Erythroblast (primary cell): ENCODE data around the gene ARHGEF40.

Source experiments
- DNase-seq, 2 experiments: peaks; one replicate each; lab custom pipeline; 2025; lab: John Stamatoyannopoulos, UW
- GATA1 ChIP-seq: IDR thresholded peaks from 2 replicates; pipeline ENCODE4 v1.6.1; 2011; ENCODE audit warnings: low read depth, mild to moderate bottlenecking, control low read depth, low read length, moderate library complexity
- POLR2A ChIP-seq: IDR thresholded peaks from 2 replicates; pipeline ENCODE4 v1.6.1; 2011; ENCODE audit warnings: mild to moderate bottlenecking, low read length

ARHGEF40 gene

GRCh38 chr14:21057803-21058675 is 12.1 kb upstream of the ARHGEF40 start, which contains the start of gene RNASE8:
TSS of gene RNASE8 (plus strand) at chr14:21057822. CDS start at chr14:21057893, 71 bp downstream.
- TF ChIP-seq GATA1 = no peak
- no peak for TF ChIP-seq POLR2A
- DNase-seq = no peak

- TF ChIP-seq GATA1 (no peak), POLR2A (no peak)
- DNase-seq = no peak
Measured at GRCh38 chr14:21058903-21059302, 11.2 kb upstream of the ARHGEF40 start.

DNA sequence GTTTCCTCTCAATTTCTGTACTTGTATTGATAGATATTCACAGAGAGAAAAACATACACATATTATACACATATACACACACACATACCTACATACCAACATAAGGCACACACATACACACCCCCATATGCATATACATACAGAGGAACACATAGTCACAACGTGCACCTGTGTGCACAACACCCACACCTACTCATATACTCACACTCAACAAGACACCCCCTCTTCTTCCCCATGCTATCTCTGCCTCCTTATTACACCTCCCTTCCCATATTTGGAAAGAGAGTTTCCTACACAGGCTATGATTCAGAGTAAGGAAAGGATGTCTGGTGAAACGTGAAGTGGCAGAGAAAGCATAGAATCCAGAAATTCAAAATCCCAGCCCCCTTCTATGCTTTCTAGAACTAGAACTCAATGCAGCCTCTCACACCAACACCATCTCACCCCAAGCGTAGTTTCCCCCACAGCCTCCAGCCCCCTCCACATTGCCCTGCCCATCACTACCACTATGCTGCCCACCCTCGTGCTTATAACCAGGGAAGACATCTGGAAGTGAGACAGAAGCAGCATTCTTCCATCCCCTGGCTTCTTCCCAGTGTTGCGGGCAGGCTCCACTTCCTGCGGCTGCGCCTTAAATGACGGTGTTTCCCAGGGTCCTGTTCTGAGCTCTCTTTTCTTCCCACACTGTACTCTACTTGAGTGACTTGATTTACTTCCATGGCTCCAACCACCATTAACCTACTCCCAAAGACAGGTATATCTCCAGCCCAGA is 10.1 kb upstream of the ARHGEF40 start:
- no peak for DNase-seq
- TF ChIP-seq GATA1 (no peak), POLR2A (no peak)

DNA sequence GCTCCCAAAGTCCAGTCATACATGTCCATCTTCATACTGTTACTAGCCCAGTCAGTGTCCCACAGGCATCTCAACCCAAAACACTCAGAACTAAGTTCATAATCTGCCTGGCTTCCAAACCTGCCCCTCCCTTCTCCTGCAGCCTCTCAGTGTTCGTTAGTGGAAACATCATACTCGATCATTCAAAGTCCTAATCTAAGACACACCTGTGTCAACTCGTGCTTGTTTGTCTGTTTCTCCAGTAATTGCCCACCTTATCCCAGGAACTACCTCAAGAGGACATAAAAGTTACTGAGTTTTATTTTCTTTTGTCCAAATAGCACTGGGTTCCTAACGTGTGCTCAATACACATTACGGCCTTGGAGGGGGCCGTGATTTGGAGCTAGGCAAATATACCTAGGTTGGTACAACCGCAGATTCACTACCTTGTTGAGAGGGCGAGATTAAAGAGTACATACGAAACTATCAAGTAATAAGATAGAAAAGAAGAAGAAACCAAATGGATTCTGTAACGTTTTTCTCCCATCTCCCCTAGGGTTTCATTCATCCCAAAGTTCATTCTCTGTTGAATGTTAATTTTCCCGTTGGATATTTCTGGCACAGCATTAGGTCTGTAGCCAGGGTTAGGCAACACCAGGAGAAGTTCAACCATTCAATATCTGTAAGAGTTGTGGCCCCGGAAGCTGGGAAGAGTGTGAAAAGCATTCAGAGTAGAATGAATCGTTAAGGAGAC is 9.3 kb upstream of the ARHGEF40 start:
- no peak for DNase-seq
- no peak for TF ChIP-seq GATA1
- TF ChIP-seq POLR2A = no peak

DNA sequence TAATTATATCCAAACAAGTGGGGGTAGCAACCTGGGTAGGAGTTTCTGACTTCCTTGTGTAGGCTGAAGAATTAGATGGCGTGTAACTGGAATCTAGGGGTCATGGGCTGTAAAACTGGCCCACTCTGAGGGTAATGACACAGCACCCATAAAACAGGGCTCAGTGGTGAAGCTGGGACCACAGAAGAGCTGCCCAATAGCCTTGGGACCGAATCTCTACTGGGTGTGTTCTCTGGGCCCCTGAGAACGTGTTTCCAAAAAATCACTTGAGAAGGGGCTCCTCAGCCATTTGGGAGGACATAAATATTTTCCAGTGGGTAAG is 8.8 kb upstream of the ARHGEF40 start:
- no peak for TF ChIP-seq GATA1
- TF ChIP-seq POLR2A = no peak
- no peak for DNase-seq

DNA sequence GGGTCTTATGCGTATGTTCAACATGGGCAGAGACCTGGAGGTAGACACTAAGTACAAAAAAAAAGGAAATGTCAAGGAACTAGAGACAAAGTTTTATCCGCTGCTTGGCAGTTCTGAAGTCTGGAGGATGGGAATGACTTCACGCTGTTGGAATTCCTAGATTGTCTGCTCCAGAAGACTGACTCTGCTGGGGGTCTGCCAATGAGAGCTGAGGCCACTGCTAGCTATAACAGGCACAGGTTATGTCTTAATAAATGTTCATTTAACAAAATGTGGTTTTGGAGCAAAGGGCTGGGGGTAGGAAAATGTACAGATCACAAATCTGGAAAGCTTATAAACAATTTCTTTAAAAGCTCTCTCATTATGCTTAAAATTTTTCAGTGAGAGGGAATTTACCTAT is 6.6 kb upstream of the ARHGEF40 start:
- TF ChIP-seq GATA1 (no peak), POLR2A (no peak)
- no peak for DNase-seq

- no peak for TF ChIP-seq GATA1
- TF ChIP-seq POLR2A = no peak
- DNase-seq = no peak
Measured at GRCh38 chr14:21066882-21067502, 3.1 kb upstream of the ARHGEF40 start.

DNA sequence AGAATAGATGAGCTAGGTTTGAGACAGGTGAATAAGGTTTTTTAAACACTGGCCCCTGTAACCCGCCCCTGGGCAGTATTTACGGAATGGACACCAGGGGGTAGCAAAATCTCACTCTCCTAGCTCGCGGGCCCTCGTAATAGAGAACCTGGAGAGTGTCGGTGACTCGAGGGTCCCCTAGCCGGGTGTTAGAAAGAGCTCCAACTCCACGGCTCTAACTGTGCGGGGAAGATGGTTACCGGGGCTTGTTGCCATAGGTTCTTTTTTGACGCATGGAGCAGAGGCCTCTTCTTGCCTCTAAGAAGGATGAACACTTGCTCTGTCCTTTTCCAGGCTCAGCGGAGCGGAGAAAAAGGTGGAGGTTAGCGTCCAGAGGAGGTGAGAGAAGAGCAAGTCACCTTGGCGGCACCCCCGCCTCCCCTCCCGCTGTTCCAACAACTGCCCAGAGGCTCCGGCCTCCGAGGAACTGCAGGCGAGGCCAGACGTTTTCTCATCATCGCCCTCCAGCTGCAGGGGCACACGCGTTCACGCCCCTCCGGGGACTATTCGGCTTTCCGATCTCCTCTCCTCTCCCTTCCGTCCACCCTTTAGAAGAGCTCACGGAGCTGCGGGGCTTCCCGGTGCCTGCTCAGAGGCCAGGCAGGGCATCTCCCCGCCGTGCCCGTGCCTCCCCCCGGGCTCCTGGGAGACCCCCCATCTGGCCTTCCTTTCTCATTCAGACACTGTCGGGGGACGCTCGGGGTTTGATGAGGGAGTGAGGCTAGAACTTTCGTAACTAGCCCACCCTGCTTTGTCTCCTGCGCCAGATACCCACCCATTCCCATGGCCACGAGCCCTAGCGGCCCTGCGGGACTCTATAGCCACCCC is 1.4 kb upstream of the ARHGEF40 start:
- TF ChIP-seq POLR2A (no peak), GATA1 (no peak)
- peak; percentile 54 to 70 for DNase-seq

GRCh38 chr14:21069388-21070082 is 569 bp upstream of the ARHGEF40 start:
- DNase-seq = no peak
- no peak for TF ChIP-seq GATA1
- TF ChIP-seq POLR2A = no peak

DNA sequence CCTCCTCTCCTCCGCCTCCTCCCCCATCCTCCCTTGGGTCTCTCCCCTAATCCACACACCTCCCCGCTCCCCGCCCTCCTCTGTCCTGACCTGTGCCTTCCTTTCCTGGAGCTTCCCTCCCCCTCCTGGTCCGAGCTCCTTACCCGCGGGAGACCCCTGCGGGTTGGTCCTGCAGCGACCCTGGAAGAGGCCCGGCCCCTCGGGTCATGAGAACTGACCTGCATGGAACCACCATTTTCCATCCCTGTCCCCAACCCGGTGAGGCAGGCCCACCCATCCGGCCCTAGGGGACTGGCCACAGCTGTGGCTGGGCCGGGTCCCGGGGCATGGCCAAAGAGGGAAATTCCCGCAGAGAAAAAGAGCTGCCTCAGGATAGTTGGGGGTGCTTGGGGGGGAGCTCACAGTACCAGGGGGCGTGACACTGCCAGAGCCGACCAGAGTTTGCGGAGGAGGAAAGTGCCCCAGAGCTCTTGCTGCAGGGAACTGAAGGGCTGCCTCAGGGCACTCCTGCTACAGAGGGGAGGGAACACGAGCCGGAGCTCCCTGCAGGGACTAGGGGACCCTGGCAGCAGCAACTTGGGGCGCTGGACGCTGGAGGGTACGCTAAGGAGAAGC is 613 bp downstream of the ARHGEF40 start:
- TF ChIP-seq POLR2A = no peak
- TF ChIP-seq GATA1 = no peak
- DNase-seq = no peak

GRCh38 chr14:21071225-21072030 is 1.3 kb downstream of the ARHGEF40 start:
- TF ChIP-seq POLR2A = no peak
- no peak for TF ChIP-seq GATA1
- no peak for DNase-seq
